ENCODE measurements around the gene SORL1.
"Not testable (repeated sequence)": the region's sequence is repeated elsewhere in the genome, so short reads cannot be mapped to it uniquely, and the experiment has no call there.

The SORL1 gene

GRCh38 chr11:121563900-121564822, 112.0 kb downstream of the SORL1 start:
- no peak for TF ChIP-seq ZNF274 (IDR thresholded peaks at IDR 0.05; ENCODE audit: low read depth, low read length)
- no peak overlapping the region for H3K4me3 ChIP-seq (ENCODE audit: low read length)

DNA sequence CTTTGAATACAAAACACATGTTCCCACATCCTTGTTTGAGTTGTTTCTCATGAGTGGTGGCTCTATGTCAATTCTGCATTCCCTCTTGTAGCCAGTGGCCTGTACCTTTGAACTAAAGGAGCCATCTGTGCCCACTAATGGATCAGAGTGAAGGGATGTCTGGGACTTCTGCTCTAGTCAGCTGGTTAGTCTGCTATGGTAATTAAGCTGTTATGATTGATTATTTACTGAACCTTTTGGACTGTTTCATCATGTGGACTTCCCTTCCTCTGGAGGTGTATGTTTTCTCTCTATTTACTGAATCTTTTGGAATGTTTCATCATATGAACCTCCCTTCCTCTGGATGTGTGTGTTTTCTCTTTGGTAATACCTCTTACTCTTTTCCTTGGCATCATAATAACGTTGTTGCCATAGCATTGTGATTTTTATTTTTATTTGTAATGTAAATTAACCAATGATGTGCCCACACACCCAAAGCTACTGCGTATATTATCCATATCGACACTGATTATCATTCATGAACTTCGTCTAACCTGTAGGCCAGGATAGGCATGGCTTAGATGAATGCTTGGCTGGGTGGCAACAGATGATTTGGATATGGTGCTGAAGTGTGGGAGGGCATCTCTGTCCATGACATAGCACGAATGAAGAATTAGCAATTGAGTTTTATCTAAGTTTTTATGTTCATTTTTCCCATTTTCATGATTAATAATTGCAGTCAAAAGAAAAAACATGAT, 113.0 kb downstream of the SORL1 start:
- no peak overlapping the region for H3K4me3 ChIP-seq (ENCODE audit: low read length)
- TF ChIP-seq ZNF274 (IDR thresholded peaks at IDR 0.05; ENCODE audit: low read depth, low read length) = no peak

- no peak for TF ChIP-seq ZNF274 (IDR thresholded peaks at IDR 0.05; ENCODE audit: low read depth, low read length)
- no peak overlapping the region for H3K4me3 ChIP-seq (ENCODE audit: low read length)
Observed at GRCh38 chr11:121566279-121567168, 114.4 kb downstream of the SORL1 start.

DNA sequence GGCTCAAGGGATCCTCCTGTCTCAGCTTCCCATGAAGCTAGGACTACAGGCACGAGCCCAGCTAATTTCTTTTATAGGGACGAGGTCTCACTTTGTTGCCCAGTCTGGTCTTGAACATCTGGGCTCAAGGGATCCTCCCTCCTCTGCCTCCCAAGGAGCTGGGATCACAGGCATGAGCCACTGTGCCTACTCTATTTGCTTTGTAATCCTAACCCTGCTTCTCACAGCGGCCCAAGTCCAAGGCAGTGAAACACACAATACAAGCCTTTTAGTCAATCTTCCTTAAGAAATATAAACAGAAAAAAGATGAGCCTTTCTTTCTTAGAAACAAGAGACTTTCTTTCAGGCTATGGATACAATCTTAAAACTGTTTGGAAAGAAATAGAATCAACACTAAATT, 115.9 kb downstream of the SORL1 start:
- TF ChIP-seq ZNF274 (IDR thresholded peaks at IDR 0.05; ENCODE audit: low read depth, low read length) = no peak
- H3K4me3 ChIP-seq (ENCODE audit: low read length) = no peak overlapping the region

- H3K4me3 ChIP-seq (ENCODE audit: low read length) = not testable (repeated sequence)
Observed at GRCh38 chr11:121569332-121570299, 117.5 kb downstream of the SORL1 start.

GRCh38 chr11:121570453-121570852, 118.3 kb downstream of the SORL1 start:
- H3K4me3 ChIP-seq (ENCODE audit: low read length) = no peak overlapping the region
- no peak for TF ChIP-seq ZNF274 (IDR thresholded peaks at IDR 0.05; ENCODE audit: low read depth, low read length)

GRCh38 chr11:121571506-121571905, 119.4 kb downstream of the SORL1 start:
- no peak for TF ChIP-seq ZNF274 (IDR thresholded peaks at IDR 0.05; ENCODE audit: low read depth, low read length)
- H3K4me3 ChIP-seq (ENCODE audit: low read length) = no peak overlapping the region

DNA sequence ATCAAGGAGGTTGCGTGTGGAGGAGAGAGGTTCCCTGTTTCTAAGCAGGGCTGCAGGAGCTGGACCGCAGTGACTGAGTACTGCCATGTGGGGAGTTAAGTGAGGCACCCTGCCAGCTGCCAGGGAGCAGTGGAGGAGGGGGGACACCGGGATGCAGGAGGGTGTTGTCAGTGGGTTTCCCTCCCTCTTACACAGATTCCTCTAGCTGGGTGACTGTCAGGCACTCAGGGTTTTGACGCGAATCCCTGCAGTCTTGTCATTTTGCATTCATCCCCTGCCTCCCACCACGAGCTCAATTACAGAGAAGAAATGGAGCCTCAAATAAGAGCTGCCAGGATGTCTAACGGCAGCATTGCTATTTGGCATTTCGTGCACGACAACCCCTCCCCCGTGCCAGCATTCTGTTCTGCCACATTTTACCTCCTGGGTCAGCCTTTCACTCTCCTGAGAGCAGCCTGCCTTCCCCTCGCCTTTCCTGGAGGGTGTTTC, 120.5 kb downstream of the SORL1 start:
- no peak for TF ChIP-seq ZNF274 (IDR thresholded peaks at IDR 0.05; ENCODE audit: low read depth, low read length)
- H3K4me3 ChIP-seq (ENCODE audit: low read length) = no peak overlapping the region

DNA sequence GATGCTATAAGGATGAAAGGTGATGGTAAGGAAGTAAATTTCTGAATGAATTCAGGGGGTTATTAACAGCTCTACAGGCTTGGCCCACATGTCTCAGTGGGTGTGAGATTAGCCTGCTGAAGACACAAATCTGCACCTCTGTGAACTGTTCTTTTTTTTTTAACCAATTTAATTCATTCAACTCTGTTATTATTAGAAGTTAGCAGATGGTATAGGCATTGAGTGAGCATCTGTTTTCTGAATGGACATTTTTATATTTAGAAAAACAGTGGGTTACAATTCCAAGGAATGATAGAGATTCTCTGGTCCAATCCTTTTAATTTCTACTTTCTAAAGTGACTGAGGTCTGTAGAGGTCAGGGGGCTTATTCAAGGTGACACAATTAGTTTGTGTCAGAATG, 122.7 kb downstream of the SORL1 start:
- no peak overlapping the region for H3K4me3 ChIP-seq (ENCODE audit: low read length)
- no peak for TF ChIP-seq ZNF274 (IDR thresholded peaks at IDR 0.05; ENCODE audit: low read depth, low read length)

DNA sequence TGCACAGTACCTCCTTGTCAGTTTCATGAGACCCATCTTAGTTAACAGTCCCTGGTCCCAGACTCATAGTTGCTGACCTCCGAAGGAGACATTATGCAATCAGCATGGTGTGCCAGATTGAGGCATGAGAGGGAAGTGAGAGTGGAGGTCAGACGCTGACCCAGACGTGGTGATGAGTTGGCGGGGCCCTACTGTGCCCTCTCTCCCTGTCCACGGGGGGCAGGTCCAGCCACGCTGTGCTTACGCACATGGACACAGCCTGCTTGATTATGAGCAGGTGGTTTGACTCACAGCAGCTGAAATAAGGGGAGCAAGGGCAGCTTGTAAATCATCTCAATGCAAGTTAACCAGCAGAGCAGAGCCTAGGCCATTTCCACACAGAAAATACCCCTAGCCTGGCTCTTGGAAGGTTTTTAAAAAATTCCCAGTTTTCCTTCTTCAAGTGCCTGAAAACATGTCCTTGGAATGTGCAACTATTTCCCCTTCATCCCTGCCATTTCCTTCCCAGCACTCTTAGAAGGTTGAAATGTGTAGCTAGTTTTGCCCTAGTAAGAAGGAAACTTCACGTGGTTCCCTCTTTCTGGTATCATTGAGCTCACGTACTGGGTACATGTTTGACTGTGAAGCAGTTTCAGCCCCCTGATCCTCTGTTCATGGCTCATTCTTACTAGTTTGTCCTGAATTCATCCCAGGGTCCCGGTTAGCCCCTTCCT, 123.3 kb downstream of the SORL1 start:
- H3K4me3 ChIP-seq (ENCODE audit: low read length) = no peak overlapping the region

DNA sequence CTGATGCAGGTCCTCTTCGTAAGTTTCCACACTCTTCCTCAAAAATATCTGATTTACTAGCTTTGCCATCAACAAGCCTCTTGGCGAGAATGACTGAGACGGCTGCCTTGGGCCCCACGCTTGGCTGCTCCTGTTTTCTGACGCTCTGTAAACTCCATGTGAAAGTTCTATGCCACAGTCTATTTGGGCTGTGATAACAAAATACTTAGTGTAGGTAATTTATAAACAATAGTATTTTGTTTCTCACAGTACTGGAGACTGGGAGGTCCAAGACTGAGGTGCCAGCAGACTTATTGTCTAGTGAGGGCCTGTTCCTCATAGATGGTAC, 123.8 kb downstream of the SORL1 start:
- no peak overlapping the region for H3K4me3 ChIP-seq (ENCODE audit: low read length)
- no peak for TF ChIP-seq ZNF274 (IDR thresholded peaks at IDR 0.05; ENCODE audit: low read depth, low read length)

More for the DNA sequence above, 123.3 kb downstream of the SORL1 start:
- TF ChIP-seq ZNF274 (IDR thresholded peaks at IDR 0.05; ENCODE audit: low read depth, low read length) = no peak

GRCh38 chr11:121576531-121576930, 124.4 kb downstream of the SORL1 start:
- no peak overlapping the region for H3K4me3 ChIP-seq (ENCODE audit: low read length)
- no peak for TF ChIP-seq ZNF274 (IDR thresholded peaks at IDR 0.05; ENCODE audit: low read depth, low read length)
